ENCODE data around the gene RER1. TPM values are rescaled to one million over a fixed set of nuclear protein-coding genes. Genes with fewer than 3 reads are reported as not detected.

RER1 gene
- total RNA-seq, 1 experiment from 2014 or later, result 79.8 TPM

DNA sequence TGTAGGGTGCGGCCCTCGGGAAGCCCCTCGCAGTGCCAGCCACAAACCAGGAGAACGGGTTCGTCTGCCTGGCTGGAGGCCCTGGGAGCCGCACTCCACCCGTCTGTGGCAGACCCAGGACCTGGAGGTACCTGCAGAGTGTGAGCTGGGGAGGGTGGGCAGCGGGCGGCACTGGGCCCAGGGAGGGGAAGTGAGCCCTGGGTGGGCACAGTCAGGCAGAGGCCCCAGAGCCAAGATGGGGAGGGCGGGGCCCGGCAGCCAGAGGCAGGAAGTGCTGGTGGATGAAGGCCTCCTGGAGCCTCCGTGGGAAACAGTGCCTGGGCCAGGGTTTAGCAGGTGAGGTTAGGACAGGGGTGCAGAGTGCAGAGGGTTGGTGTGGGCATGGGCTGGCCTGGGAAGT, 24.8 kb downstream of the RER1 start:
- ATAC-seq (no peak), DNase-seq (ENCODE audit: low spot score) (no peak)
- CTCF ChIA-PET, result interaction anchor here (0.6 to 1.3 kb wide), 6 partner anchors 14 to 168 kb away, joined by 3 to 4 read pairs (median 3); partner anchors contain the start of gene PANK4
- H3K36me3 Mint-ChIP-seq, result no peaks in the 10 kb centered on the region
- H3K4me3 Mint-ChIP-seq, result no peak overlapping the region
- peaks cover 16% of the 10 kb centered on the region for H3K4me1 Mint-ChIP-seq
- POLR2A ChIA-PET, result interaction anchor here (0.5 to 0.6 kb wide), 2 partner anchors 44 to 921 kb away, joined by 3 to 4 read pairs; no protein-coding TSS in a partner anchor
- H3K27ac Mint-ChIP-seq, result no peak overlapping the region
- TF ChIP-seq NFYB (CRISPR knock-in tag; conservative IDR thresholded peaks at IDR 0.05; ENCODE audit: low read depth), result no peak
- no peak for TF ChIP-seq RORB (CRISPR knock-in tag; IDR thresholded peaks at IDR 0.05)
- no peaks in the 10 kb centered on the region for H3K9me3 Mint-ChIP-seq
- H3K27me3 Mint-ChIP-seq (ENCODE audit: low read depth), result peaks cover 1% of the 10 kb centered on the region

DNA sequence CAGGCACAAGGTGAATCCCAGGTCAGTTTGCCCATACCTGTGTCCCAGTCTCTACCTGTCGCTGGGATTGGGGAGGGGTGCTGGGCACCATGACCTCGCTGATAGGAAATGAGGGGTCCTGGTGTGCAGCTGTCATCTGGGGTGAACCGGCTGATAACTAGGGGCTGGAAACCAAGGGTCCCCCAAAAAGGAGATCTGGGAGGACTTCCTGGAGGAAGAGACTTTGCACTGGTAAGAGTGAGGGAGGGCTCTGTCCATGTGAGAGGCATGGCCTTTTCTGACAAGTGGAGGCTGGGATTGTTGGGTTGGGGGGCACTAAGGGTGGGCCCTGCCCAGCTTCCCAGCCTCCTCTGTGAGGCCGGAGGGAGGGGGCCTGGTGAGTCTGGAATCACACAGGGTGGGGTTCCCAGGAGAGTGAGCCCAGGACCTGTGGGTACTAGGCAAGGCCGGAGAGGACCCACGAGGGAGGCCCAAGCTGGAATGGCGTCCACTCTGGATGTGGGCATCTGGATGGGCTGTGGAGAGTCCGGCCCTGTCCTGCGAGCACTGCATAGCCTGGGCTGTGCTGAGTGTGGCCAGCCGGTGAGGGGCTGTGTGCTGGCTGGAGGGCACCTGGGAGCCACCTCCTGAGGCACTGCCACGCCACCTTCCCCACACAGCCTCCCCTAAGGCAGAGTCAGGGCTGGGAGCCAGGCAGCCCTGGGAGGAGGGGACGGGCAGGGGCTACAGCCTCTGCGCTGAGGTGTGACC, 25.6 kb downstream of the RER1 start:
- DNase-seq (ENCODE audit: low spot score) (no peak), ATAC-seq (no peak)
- Mint-ChIP-seq H3K27me3 (ENCODE audit: low read depth) (peaks cover 10% of the 10 kb centered on the region), H3K4me3 (no peak overlapping the region), H3K9me3 (peaks cover 1% of the 10 kb centered on the region; the same call in 1 of the 2 replicates), H3K27ac (no peak overlapping the region), H3K36me3 (no peaks in the 10 kb centered on the region), H3K4me1 (peaks cover 16% of the 10 kb centered on the region)
- TF ChIP-seq ZNF317 (CRISPR knock-in tag; IDR thresholded peaks at IDR 0.05; ENCODE audit: borderline replicate concordance, low read depth) (no peak), ZNF121 (CRISPR knock-in tag; IDR thresholded peaks at IDR 0.05) (no peak), KAT7 (CRISPR knock-in tag; IDR thresholded peaks at IDR 0.05; ENCODE audit: borderline replicate concordance) (no peak), FOXJ3 (CRISPR knock-in tag; IDR thresholded peaks at IDR 0.05; ENCODE audit: borderline replicate concordance) (no peak), NR1H2 (CRISPR knock-in tag; IDR thresholded peaks at IDR 0.05) (no peak), SOX15 (CRISPR knock-in tag; IDR thresholded peaks at IDR 0.05) (no peak), ESRRA (CRISPR knock-in tag; IDR thresholded peaks at IDR 0.05; ENCODE audit: borderline replicate concordance) (no peak), ZBTB21 (CRISPR knock-in tag; IDR thresholded peaks at IDR 0.05; ENCODE audit: borderline replicate concordance) (no peak), HMGA2 (CRISPR knock-in tag; IDR thresholded peaks at IDR 0.05) (no peak), CBFB (CRISPR knock-in tag; IDR thresholded peaks at IDR 0.05; ENCODE audit: low read depth) (no peak)
- TF ChIP-seq, protein P1, sequence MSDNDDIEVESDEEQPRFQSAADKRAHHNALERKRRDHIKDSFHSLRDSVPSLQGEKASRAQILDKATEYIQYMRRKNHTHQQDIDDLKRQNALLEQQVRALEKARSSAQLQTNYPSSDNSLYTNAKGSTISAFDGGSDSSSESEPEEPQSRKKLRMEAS (CRISPR knock-in tag; IDR thresholded peaks at IDR 0.05), result no peak
- TF ChIP-seq, protein P2, sequence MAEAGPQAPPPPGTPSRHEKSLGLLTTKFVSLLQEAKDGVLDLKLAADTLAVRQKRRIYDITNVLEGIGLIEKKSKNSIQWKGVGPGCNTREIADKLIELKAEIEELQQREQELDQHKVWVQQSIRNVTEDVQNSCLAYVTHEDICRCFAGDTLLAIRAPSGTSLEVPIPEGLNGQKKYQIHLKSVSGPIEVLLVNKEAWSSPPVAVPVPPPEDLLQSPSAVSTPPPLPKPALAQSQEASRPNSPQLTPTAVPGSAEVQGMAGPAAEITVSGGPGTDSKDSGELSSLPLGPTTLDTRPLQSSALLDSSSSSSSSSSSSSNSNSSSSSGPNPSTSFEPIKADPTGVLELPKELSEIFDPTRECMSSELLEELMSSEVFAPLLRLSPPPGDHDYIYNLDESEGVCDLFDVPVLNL (CRISPR knock-in tag; IDR thresholded peaks at IDR 0.05; ENCODE audit: borderline replicate concordance, low read depth), result no peak
- TF ChIP-seq, protein P3, sequence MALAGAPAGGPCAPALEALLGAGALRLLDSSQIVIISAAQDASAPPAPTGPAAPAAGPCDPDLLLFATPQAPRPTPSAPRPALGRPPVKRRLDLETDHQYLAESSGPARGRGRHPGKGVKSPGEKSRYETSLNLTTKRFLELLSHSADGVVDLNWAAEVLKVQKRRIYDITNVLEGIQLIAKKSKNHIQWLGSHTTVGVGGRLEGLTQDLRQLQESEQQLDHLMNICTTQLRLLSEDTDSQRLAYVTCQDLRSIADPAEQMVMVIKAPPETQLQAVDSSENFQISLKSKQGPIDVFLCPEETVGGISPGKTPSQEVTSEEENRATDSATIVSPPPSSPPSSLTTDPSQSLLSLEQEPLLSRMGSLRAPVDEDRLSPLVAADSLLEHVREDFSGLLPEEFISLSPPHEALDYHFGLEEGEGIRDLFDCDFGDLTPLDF (CRISPR knock-in tag; IDR thresholded peaks at IDR 0.05), result no peak
- TF ChIP-seq, protein P4, sequence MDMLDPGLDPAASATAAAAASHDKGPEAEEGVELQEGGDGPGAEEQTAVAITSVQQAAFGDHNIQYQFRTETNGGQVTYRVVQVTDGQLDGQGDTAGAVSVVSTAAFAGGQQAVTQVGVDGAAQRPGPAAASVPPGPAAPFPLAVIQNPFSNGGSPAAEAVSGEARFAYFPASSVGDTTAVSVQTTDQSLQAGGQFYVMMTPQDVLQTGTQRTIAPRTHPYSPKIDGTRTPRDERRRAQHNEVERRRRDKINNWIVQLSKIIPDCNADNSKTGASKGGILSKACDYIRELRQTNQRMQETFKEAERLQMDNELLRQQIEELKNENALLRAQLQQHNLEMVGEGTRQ (CRISPR knock-in tag; IDR thresholded peaks at IDR 0.05), result no peak
- TF ChIP-seq, protein P5, sequence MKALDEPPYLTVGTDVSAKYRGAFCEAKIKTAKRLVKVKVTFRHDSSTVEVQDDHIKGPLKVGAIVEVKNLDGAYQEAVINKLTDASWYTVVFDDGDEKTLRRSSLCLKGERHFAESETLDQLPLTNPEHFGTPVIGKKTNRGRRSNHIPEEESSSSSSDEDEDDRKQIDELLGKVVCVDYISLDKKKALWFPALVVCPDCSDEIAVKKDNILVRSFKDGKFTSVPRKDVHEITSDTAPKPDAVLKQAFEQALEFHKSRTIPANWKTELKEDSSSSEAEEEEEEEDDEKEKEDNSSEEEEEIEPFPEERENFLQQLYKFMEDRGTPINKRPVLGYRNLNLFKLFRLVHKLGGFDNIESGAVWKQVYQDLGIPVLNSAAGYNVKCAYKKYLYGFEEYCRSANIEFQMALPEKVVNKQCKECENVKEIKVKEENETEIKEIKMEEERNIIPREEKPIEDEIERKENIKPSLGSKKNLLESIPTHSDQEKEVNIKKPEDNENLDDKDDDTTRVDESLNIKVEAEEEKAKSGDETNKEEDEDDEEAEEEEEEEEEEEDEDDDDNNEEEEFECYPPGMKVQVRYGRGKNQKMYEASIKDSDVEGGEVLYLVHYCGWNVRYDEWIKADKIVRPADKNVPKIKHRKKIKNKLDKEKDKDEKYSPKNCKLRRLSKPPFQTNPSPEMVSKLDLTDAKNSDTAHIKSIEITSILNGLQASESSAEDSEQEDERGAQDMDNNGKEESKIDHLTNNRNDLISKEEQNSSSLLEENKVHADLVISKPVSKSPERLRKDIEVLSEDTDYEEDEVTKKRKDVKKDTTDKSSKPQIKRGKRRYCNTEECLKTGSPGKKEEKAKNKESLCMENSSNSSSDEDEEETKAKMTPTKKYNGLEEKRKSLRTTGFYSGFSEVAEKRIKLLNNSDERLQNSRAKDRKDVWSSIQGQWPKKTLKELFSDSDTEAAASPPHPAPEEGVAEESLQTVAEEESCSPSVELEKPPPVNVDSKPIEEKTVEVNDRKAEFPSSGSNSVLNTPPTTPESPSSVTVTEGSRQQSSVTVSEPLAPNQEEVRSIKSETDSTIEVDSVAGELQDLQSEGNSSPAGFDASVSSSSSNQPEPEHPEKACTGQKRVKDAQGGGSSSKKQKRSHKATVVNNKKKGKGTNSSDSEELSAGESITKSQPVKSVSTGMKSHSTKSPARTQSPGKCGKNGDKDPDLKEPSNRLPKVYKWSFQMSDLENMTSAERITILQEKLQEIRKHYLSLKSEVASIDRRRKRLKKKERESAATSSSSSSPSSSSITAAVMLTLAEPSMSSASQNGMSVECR (CRISPR knock-in tag; IDR thresholded peaks at IDR 0.05; ENCODE audit: borderline replicate concordance), result no peak
- TF ChIP-seq, protein P6, sequence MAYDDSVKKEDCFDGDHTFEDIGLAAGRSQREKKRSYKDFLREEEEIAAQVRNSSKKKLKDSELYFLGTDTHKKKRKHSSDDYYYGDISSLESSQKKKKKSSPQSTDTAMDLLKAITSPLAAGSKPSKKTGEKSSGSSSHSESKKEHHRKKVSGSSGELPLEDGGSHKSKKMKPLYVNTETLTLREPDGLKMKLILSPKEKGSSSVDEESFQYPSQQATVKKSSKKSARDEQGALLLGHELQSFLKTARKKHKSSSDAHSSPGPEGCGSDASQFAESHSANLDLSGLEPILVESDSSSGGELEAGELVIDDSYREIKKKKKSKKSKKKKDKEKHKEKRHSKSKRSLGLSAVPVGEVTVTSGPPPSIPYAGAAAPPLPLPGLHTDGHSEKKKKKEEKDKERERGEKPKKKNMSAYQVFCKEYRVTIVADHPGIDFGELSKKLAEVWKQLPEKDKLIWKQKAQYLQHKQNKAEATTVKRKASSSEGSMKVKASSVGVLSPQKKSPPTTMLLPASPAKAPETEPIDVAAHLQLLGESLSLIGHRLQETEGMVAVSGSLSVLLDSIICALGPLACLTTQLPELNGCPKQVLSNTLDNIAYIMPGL (CRISPR knock-in tag; IDR thresholded peaks at IDR 0.05), result no peak
- ChIA-PET CTCF (interaction anchor here (1.2 kb wide), 1 partner anchor 81 kb away, joined by 3 read pairs; no protein-coding TSS in a partner anchor), POLR2A (no interaction called here)

Measured in WTC11 (cell line).